Panc1 (cell line): ENCODE measurements around the gene TESK2. TPM values are rescaled to one million over a fixed set of nuclear protein-coding genes. Genes with fewer than 3 reads are reported as not detected.

Source experiments
- ATAC-seq: fragments of 200-7000 bp; cut with Tn5 transposase; 2 replicates; pipeline ENCODE4 v1.9.1; 2020; ENCODE audit warnings: mild to moderate bottlenecking, moderate library complexity
- BruUV-seq: library from RNA; stranded (reverse); fragments of 400-500 nt; replicated peaks from 2 replicates; lab custom pipeline; 2021; lab: Mats Ljungman, UMichigan
- CTCF ChIA-PET: fragments of 300-600 bp; sonication (Branson Sonifier 250); formaldehyde crosslinking; loops from one replicate; lab custom pipeline; 2022; ENCODE audit warnings: antibody characterized with exemption; lab: Charles Lee
- POLR2A ChIA-PET: fragments of 300-600 bp; sonication (Branson Sonifier 250); formaldehyde crosslinking; loops from one replicate; lab custom pipeline; 2022; ENCODE audit warnings: antibody characterized with exemption; lab: Charles Lee
- DNase-seq: peaks from one replicate; pipeline ENCODE4 v3.0.0-alpha.2; 2010; ENCODE audit warnings: low read depth, low spot score
- H3K27ac ChIP-seq: 2 replicates; pipeline ENCODE4 v1.5.1; 2011; ENCODE audit warnings: mild to moderate bottlenecking, low read length, inconsistent platforms
- H3K27me3 ChIP-seq: fragments of 200-500 bp; sonication (Bioruptor generic); 2 replicates; pipeline ENCODE4 v1.6.0; 2014; ENCODE audit warnings: low read length, inconsistent platforms; ENCODE audit not compliant: control insufficient read depth, insufficient read depth
- H3K36me3 ChIP-seq: fragments of 200-500 bp; sonication (Bioruptor generic); 2 replicates; pipeline ENCODE4 v1.5.1; 2014; ENCODE audit warnings: inconsistent platforms, mild to moderate bottlenecking, low read length, moderate library complexity; ENCODE audit not compliant: control insufficient read depth, insufficient read depth
- H3K4me1 ChIP-seq: 2 replicates; pipeline ENCODE4 v1.5.1; 2011; ENCODE audit warnings: inconsistent platforms, mild to moderate bottlenecking, low read length, moderate library complexity; ENCODE audit not compliant: control insufficient read depth, insufficient read depth
- H3K4me3 ChIP-seq, 2 experiments: 2 replicates each; pipeline ENCODE4 v1.5.1; 2011 to 2012; ENCODE audit warnings: low read depth in 2 of 2, low read length in 2 of 2, mild to moderate bottlenecking in 2 of 2, inconsistent platforms in 1 of 2, moderate library complexity in 1 of 2
- H3K9me3 ChIP-seq: fragments of 200-500 bp; sonication (Bioruptor generic); 2 replicates; pipeline ENCODE4 v1.5.1; 2014; ENCODE audit warnings: low read depth, mild to moderate bottlenecking, inconsistent platforms, low read length, moderate library complexity; ENCODE audit not compliant: control insufficient read depth, insufficient read depth
- CTCF ChIP-seq: fragments of 450-650 bp; IDR thresholded peaks from 2 replicates; pipeline ENCODE4 v1.5.1; 2017; ENCODE audit warnings: mild to moderate bottlenecking
- POLR2AphosphoS5 ChIP-seq: IDR thresholded peaks from 2 replicates; pipeline ENCODE4 v1.6.1; 2012; ENCODE audit warnings: mild to moderate bottlenecking, low read depth, low read length, moderate library complexity
- REST ChIP-seq, 2 experiments: IDR thresholded peaks; 2 replicates each; pipeline ENCODE4 v1.6.1; 2011 to 2012; ENCODE audit warnings: low read depth in 2 of 2, control low read depth in 1 of 2, low read length in 1 of 2, mild to moderate bottlenecking in 1 of 2, moderate library complexity in 1 of 2; ENCODE audit not compliant: insufficient read depth in 1 of 2
- SIN3A ChIP-seq: IDR thresholded peaks from 2 replicates; pipeline ENCODE4 v1.6.1; 2012; ENCODE audit warnings: low read depth, mild to moderate bottlenecking, low read length, moderate library complexity, borderline replicate concordance; ENCODE audit not compliant: insufficient read depth
- TCF7L2 ChIP-seq: IDR thresholded peaks from 2 replicates; pipeline ENCODE4 v1.6.1; 2011; ENCODE audit warnings: mild to moderate bottlenecking, low read depth, low read length, inconsistent platforms
- in situ Hi-C: cut with HindIII; loops from 2 replicates; pipeline ENCODE4 v1.10.0; 2016; ENCODE audit warnings: low sequenced_read_pairs, low pct_unique_long_range_greater_than_20kb
- intact Hi-C: fragments of 100-400 bp; cut with micrococcal nuclease; formaldehyde crosslinking; loops from one replicate; pipeline ENCODE4 v1.10.0; 2022; ENCODE audit not compliant: unreplicated experiment
- total RNA-seq: library from RNA; stranded (reverse); gene quantifications from one replicate; pipeline ENCODE4 v1.2.1, GENCODE V29; 2021; ENCODE audit not compliant: unreplicated experiment

The TESK2 gene
- total RNA-seq, 1 experiment from 2014 or later, result 3.3 TPM

DNA sequence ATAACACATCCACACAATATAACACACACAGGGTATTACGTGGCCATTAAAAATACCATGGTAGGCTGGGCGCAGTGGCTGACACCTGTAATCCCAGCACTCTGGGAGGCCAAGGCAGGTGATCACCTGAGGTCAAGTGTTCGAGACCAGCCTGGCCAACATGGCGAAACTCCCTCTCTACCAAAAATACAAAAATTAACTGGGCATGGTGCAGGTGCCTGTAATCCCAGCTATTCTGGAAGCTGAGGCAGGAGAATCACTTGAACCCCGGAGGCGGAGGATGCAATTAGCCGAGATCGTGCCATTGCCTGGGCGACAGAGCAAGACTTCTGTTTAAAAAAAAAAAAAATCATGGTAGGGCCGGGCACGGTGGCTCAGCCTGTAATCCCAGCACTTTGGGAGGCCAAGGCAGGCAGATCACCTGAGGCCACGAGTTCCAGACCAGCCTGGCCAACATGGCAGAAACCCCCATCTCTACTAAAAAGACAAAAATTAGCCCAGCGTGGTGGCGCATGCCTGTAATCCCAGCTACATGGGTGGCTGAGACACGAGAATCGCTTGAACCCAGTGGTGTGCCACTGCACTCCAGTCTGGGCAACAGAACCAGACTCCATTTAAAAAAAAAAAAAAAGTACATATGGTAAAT is 188.3 kb downstream of the TESK2 start:
- in situ Hi-C loops, result no loop called here
- TF ChIP-seq SIN3A (no peak), POLR2AphosphoS5 (no peak), TCF7L2 (no peak)
- POLR2A ChIA-PET, result interaction anchor here (0.6 to 1.6 kb wide), 3 partner anchors 134 to 492 kb away, joined by 7 to 9 read pairs (median 7); no protein-coding TSS in a partner anchor
- peak overlapping the region; percentile 65 to 80 for H3K4me3 ChIP-seq
- H3K27me3 ChIP-seq, result no peaks in the 10 kb centered on the region
- H3K4me1 ChIP-seq, result peaks cover 8% of the 10 kb centered on the region
- DNase-seq (no peak), ATAC-seq (no peak)
- peak overlapping the region; percentile 87 for H3K27ac ChIP-seq
- intact Hi-C loops, result loop anchor here (10.0 kb wide), 1 partner anchor 468 kb away; no protein-coding TSS in a partner anchor
- BruUV-seq, result no TSS peak
- no peaks in the 10 kb centered on the region for H3K9me3 ChIP-seq
- CTCF ChIA-PET, result interaction anchor here (0.5 to 1.9 kb wide), 4 partner anchors 39 to 288 kb away, joined by 3 to 9 read pairs (median 6); no protein-coding TSS in a partner anchor
- H3K36me3 ChIP-seq, result no peaks in the 10 kb centered on the region

- peaks cover 8% of the 10 kb centered on the region for H3K4me1 ChIP-seq
- in situ Hi-C loops, result no loop called here
- ATAC-seq (no peak), DNase-seq (no peak)
- no peak overlapping the region for H3K4me3 ChIP-seq
- TF ChIP-seq CTCF, result no peak; the same call in 1 of the 2 replicates
- H3K9me3 ChIP-seq, result no peaks in the 10 kb centered on the region
- no peaks in the 10 kb centered on the region for H3K27me3 ChIP-seq
- no peak overlapping the region for H3K27ac ChIP-seq
- no peaks in the 10 kb centered on the region for H3K36me3 ChIP-seq
- ChIA-PET POLR2A (no interaction called here), CTCF (interaction anchor here (0.5 to 1.6 kb wide), 3 partner anchors 270 to 286 kb away, joined by 8 to 9 read pairs (median 9); no protein-coding TSS in a partner anchor)
- BruUV-seq, result no TSS peak
- intact Hi-C loops, result loop anchor here (1.0 to 10.0 kb wide), 2 partner anchors 288 to 466 kb away; partner anchors contain the start of gene UROD
Observed at GRCh38 chr1:45300669-45300997, 190.3 kb downstream of the TESK2 start.

GRCh38 chr1:45299981-45300668 is 190.8 kb downstream of the TESK2 start:
- Histone ChIP-seq H3K9me3 (no peaks in the 10 kb centered on the region), H3K36me3 (no peaks in the 10 kb centered on the region), H3K27ac (no peak overlapping the region), H3K27me3 (no peaks in the 10 kb centered on the region), H3K4me3 (no peak overlapping the region), H3K4me1 (peaks cover 8% of the 10 kb centered on the region)
- in situ Hi-C loops (no loop called here), intact Hi-C loops (loop anchor here (1.0 to 10.0 kb wide), 3 partner anchors 95 to 465 kb away; partner anchors contain the start of genes UROD and ZSWIM5)
- ChIA-PET CTCF (interaction anchor here (0.5 to 1.6 kb wide), 3 partner anchors 269 to 286 kb away, joined by 8 to 9 read pairs (median 9); no protein-coding TSS in a partner anchor), POLR2A (no interaction called here)
- BruUV-seq, result no TSS peak
- peak; percentile 39; the same call in 1 of the 2 replicates for ATAC-seq
- TF ChIP-seq TCF7L2, result no peak
- TF ChIP-seq CTCF, result peak; percentile 86
- no peak for TF ChIP-seq POLR2AphosphoS5
- TF ChIP-seq REST (IDR thresholded peaks at IDR 0.05; ENCODE audit: insufficient read depth in 1 of 2, low read depth in 2 of 2, low read length in 1 of 2), result no peak
- TF ChIP-seq SIN3A, result no peak
- peak; percentile 65 for DNase-seq
